Tibial artery (tissue), 4 donors: ENCODE data around the gene ZFP69B.

Experiments
- DNase-seq, 2 donors: peaks; one replicate each; pipeline ENCODE4 v3.0.0-alpha.2; 2019
- H3K27ac ChIP-seq, 2 donors: fragments of 200-600 bp; sonication (generic) in 1 of 2; 1 replicate in 1 of 2; 2 replicates in 1 of 2; pipeline ENCODE4 v1.5.1; 2018 to 2019; ENCODE audit warnings: mild to moderate bottlenecking in 1 of 2
- H3K27me3 ChIP-seq, 2 donors: fragments of 200-600 bp; sonication (generic) in 1 of 2; one replicate each; pipeline versions ENCODE4 v1.5.1 to v1.6.0; 2016 to 2019
- H3K36me3 ChIP-seq, 3 donors: fragments of 200-600 bp; sonication (generic) in 2 of 3; one replicate each; pipeline ENCODE4 v1.5.1; 2016 to 2019; ENCODE audit warnings: mild to moderate bottlenecking in 2 of 3
- H3K4me1 ChIP-seq, 4 donors: fragments of 200-600 bp; sonication (generic) in 2 of 4; 1 replicate in 3 of 4; 2 replicates in 1 of 4; pipeline ENCODE4 v1.5.1; 2016 to 2019
- H3K4me3 ChIP-seq, 2 donors: fragments of 200-600 bp; sonication (generic) in 1 of 2; 1 replicate in 1 of 2; 2 replicates in 1 of 2; pipeline ENCODE4 v1.5.1; 2018 to 2019; ENCODE audit warnings: mild to moderate bottlenecking in 2 of 2
- H3K9me3 ChIP-seq, 3 donors: fragments of 200-600 bp; sonication (generic) in 1 of 3; one replicate each; pipeline ENCODE4 v1.5.1; 2016 to 2019
- CTCF ChIP-seq, 2 experiments: fragments of 200-600 bp in 1 of 2; fragments of 450-650 bp in 1 of 2; IDR thresholded peaks; one replicate each; pipeline ENCODE4 v1.5.1; 2017 to 2019; ENCODE audit warnings: antibody characterized with exemption in 2 of 2, mild to moderate bottlenecking in 1 of 2, moderate library complexity in 1 of 2
- intact Hi-C: fragments of 100-400 bp; cut with DNase I; formaldehyde crosslinking; loops from one replicate; pipeline ENCODE4 v1.15.0; 2023; ENCODE audit warnings: low total_unique reads

ZFP69B gene

GRCh38 chr1:40409467-40409866 lies 40.8 kb upstream of the ZFP69B start:
- H3K4me3 ChIP-seq, result no peak overlapping the region
- no peak overlapping the region for H3K27ac ChIP-seq
- peaks cover 0 to 4% (median 0%) of the 10 kb centered on the region in 4 donors for H3K4me1 ChIP-seq
- TF ChIP-seq CTCF (IDR thresholded peaks at IDR 0.05), result no peak
- no peaks in the 10 kb centered on the region for H3K27me3 ChIP-seq
- intact Hi-C loops, result loop anchor here (5.0 to 10.0 kb wide), 2 partner anchors 65 to 262 kb away; no protein-coding TSS in a partner anchor
- H3K9me3 ChIP-seq, result no peaks in the 10 kb centered on the region
- no peak for DNase-seq
- peaks cover 9 to 43% (median 40%) of the 10 kb centered on the region in 3 donors for H3K36me3 ChIP-seq

GRCh38 chr1:40411294-40411693 lies 39.0 kb upstream of the ZFP69B start:
- peaks cover 16 to 59% (median 57%) of the 10 kb centered on the region in 3 donors for H3K36me3 ChIP-seq
- intact Hi-C loops, result no loop called here
- DNase-seq, result no peak
- no peaks in the 10 kb centered on the region for H3K4me1 ChIP-seq
- no peaks in the 10 kb centered on the region for H3K27me3 ChIP-seq
- no peaks in the 10 kb centered on the region for H3K9me3 ChIP-seq
- no peak for TF ChIP-seq CTCF (IDR thresholded peaks at IDR 0.05)
- H3K4me3 ChIP-seq, result no peak overlapping the region
- H3K27ac ChIP-seq, result no peak overlapping the region

- H3K9me3 ChIP-seq, result no peaks in the 10 kb centered on the region
- no peaks in the 10 kb centered on the region for H3K27me3 ChIP-seq
- peaks cover 21 to 64% (median 62%) of the 10 kb centered on the region in 3 donors for H3K36me3 ChIP-seq
- TF ChIP-seq CTCF (IDR thresholded peaks at IDR 0.05), result no peak
- no peak overlapping the region for H3K4me3 ChIP-seq
- H3K27ac ChIP-seq, result no peak overlapping the region
- DNase-seq, result no peak
- intact Hi-C loops, result no loop called here
- H3K4me1 ChIP-seq, result no peaks in the 10 kb centered on the region
Observed at GRCh38 chr1:40411843-40412242, 38.4 kb upstream of the ZFP69B start.

GRCh38 chr1:40413527-40414252 lies 36.6 kb upstream of the ZFP69B start:
- TF ChIP-seq CTCF (IDR thresholded peaks at IDR 0.05), result no peak
- Histone ChIP-seq H3K4me3 (no peak overlapping the region), H3K27ac (no peak overlapping the region), H3K9me3 (no peaks in the 10 kb centered on the region), H3K36me3 (peaks cover 37 to 79% (median 73%) of the 10 kb centered on the region in 3 donors), H3K4me1 (no peaks in the 10 kb centered on the region), H3K27me3 (no peaks in the 10 kb centered on the region)
- intact Hi-C loops, result no loop called here
- no peak for DNase-seq

- Histone ChIP-seq H3K36me3 (peaks cover 37 to 78% (median 78%) of the 10 kb centered on the region in 3 donors), H3K27me3 (no peaks in the 10 kb centered on the region), H3K4me3 (no peak overlapping the region), H3K9me3 (no peaks in the 10 kb centered on the region), H3K4me1 (no peaks in the 10 kb centered on the region), H3K27ac (no peak overlapping the region)
- intact Hi-C loops, result no loop called here
- no peak for DNase-seq
- no peak for TF ChIP-seq CTCF (IDR thresholded peaks at IDR 0.05)
Observed at GRCh38 chr1:40414331-40414730, 35.9 kb upstream of the ZFP69B start.
